HCT116 (cell line): ENCODE results near the gene DRD4. TPM values are rescaled to one million over a fixed set of nuclear protein-coding genes. Genes with fewer than 3 reads are reported as not detected.
"Not testable (repeated sequence)": the region's sequence is repeated elsewhere in the genome, so short reads cannot be mapped to it uniquely, and the experiment has no call there.

ENCODE experiments used
- ATAC-seq: fragments of 200-7000 bp; cut with Tn5 transposase; 2 replicates; pipeline ENCODE4 v1.9.1; 2020; ENCODE audit warnings: mild to moderate bottlenecking, moderate library complexity
- BruUV-seq: library from RNA; stranded (reverse); fragments of 400-500 nt; replicated peaks from 2 replicates; lab custom pipeline; 2021; lab: Mats Ljungman, UMichigan
- CTCF ChIA-PET: fragments of 300-600 bp; sonication (Branson Sonifier 250); formaldehyde crosslinking; loops from one replicate; lab custom pipeline; 2021; ENCODE audit warnings: antibody characterized with exemption; lab: Charles Lee
- POLR2A ChIA-PET: fragments of 300-600, 350-600 bp; sonication (Branson Sonifier 250); formaldehyde crosslinking; loops from one replicate; lab custom pipeline; 2021; ENCODE audit warnings: antibody characterized with exemption; lab: Charles Lee
- RAD21 ChIA-PET, 2 experiments: fragments of 300-600 bp; sonication (Branson Sonifier 250); formaldehyde crosslinking; loops; one replicate each; lab custom pipeline; 2023; ENCODE audit warnings: low total read pairs in 2 of 2; ENCODE audit not compliant: uncharacterized antibody in 2 of 2, unreplicated experiment in 2 of 2, low non-redundant PET in 1 of 2; lab: Charles Lee
- DNase-seq: peaks from one replicate; pipeline ENCODE4 v3.0.0-alpha.2; 2010; ENCODE audit warnings: low read depth, low spot score
- H2AFZ ChIP-seq: fragments of 200-600 bp; shearing (Covaris generic), sonication (generic); 2 replicates; pipeline ENCODE4 v1.6.1; 2017; ENCODE audit warnings: low read depth, mixed run types, mixed read lengths, antibody characterized with exemption, low read length; ENCODE audit not compliant: poor library complexity, severe bottlenecking
- H3K27ac ChIP-seq: 2 replicates; pipeline ENCODE4 v1.5.1; 2012; ENCODE audit warnings: low read depth, low read length
- H3K27me3 ChIP-seq: fragments of 200-600 bp; sonication (generic); 2 replicates; pipeline ENCODE4 v1.6.1; 2016; ENCODE audit warnings: mixed run types, low read length, mixed read lengths; ENCODE audit not compliant: insufficient read depth
- H3K36me3 ChIP-seq, 2 experiments: fragments of 200-500 bp in 1 of 2; fragments of 200-600 bp in 1 of 2; sonication (Bioruptor generic) in 1 of 2; sonication (generic) in 1 of 2; 2 replicates each; pipeline versions ENCODE4 v1.5.1 to v1.6.1; 2014 to 2016; ENCODE audit warnings: low read length in 2 of 2, inconsistent platforms in 1 of 2, mixed read lengths in 1 of 2, mixed run types in 1 of 2; ENCODE audit not compliant: insufficient read depth in 2 of 2, control insufficient read depth in 1 of 2
- H3K4me1 ChIP-seq, 2 experiments: fragments of 200-600 bp in 1 of 2; sonication (generic) in 1 of 2; 2 replicates each; pipeline versions ENCODE4 v1.5.1 to v1.6.1; 2012 to 2017; ENCODE audit warnings: low read length in 2 of 2, inconsistent platforms in 1 of 2, mild to moderate bottlenecking in 1 of 2, mixed read lengths in 1 of 2, mixed run types in 1 of 2, moderate library complexity in 1 of 2; ENCODE audit not compliant: insufficient read depth in 2 of 2, control insufficient read depth in 1 of 2
- H3K4me2 ChIP-seq: fragments of 200-600 bp; sonication (generic); 2 replicates; pipeline ENCODE4 v1.6.1; 2017; ENCODE audit warnings: mixed run types, low read length, mixed read lengths
- H3K4me3 ChIP-seq, 2 experiments: fragments of 200-600 bp in 1 of 2; sonication (generic) in 1 of 2; replicated peaks in 1 of 2; 2 replicates each; pipeline ENCODE4 v1.5.1; 2011 to 2016; ENCODE audit warnings: low read length in 2 of 2, control low read depth in 1 of 2, low read depth in 1 of 2, mild to moderate bottlenecking in 1 of 2, mixed read lengths in 1 of 2, mixed run types in 1 of 2
- H3K79me2 ChIP-seq: fragments of 200-600 bp; sonication (generic); 2 replicates; pipeline ENCODE4 v1.6.1; 2017; ENCODE audit warnings: mild to moderate bottlenecking, mixed run types, low read length, moderate library complexity, mixed read lengths; ENCODE audit not compliant: insufficient read depth
- H3K9ac ChIP-seq: fragments of 200-600 bp; sonication (generic); 2 replicates; pipeline ENCODE4 v1.6.1; 2016; ENCODE audit warnings: low read length, mixed read lengths
- H3K9me2 ChIP-seq: fragments of 200-600 bp; sonication (generic), shearing (Covaris generic); 2 replicates; pipeline ENCODE4 v1.6.1; 2017; ENCODE audit warnings: mixed run types, mild to moderate bottlenecking, moderate library complexity; ENCODE audit not compliant: insufficient read depth
- H3K9me3 ChIP-seq, 2 experiments: fragments of 200-500 bp in 1 of 2; fragments of 200-600 bp in 1 of 2; sonication (Bioruptor generic) in 1 of 2; sonication (generic) in 1 of 2; 2 replicates each; pipeline ENCODE4 v1.6.1; 2014 to 2017; ENCODE audit warnings: low read length in 2 of 2, mixed read lengths in 2 of 2, inconsistent platforms in 1 of 2, low read depth in 1 of 2, mild to moderate bottlenecking in 1 of 2, mixed run types in 1 of 2, moderate library complexity in 1 of 2; ENCODE audit not compliant: control insufficient read depth in 1 of 2, insufficient read depth in 1 of 2
- H4K20me1 ChIP-seq: fragments of 200-600 bp; sonication (generic), shearing (Covaris generic); 2 replicates; pipeline ENCODE4 v1.6.1; 2017; ENCODE audit warnings: mixed run types, mild to moderate bottlenecking, moderate library complexity; ENCODE audit not compliant: insufficient read depth
- CEBPB ChIP-seq: IDR thresholded peaks from 2 replicates; pipeline ENCODE4 v1.6.1; 2012; ENCODE audit warnings: low read depth
- EZH2phosphoT487 ChIP-seq: fragments of 200-600 bp; IDR thresholded peaks from 2 replicates; pipeline ENCODE4 v1.6.1; 2018; ENCODE audit warnings: antibody characterized with exemption, borderline replicate concordance
- FOSL1 ChIP-seq: IDR thresholded peaks from 2 replicates; pipeline ENCODE4 v1.6.1; 2012; ENCODE audit warnings: low read depth
- POLR2A ChIP-seq: IDR thresholded peaks from 2 replicates; pipeline ENCODE4 v1.7.0; 2011; ENCODE audit warnings: borderline replicate concordance; ENCODE audit not compliant: insufficient read depth, insufficient read length; ENCODE audit errors: extremely low read depth
- RAD21 ChIP-seq: IDR thresholded peaks from 2 replicates; pipeline ENCODE4 v1.6.1; 2012; ENCODE audit warnings: low read depth, mild to moderate bottlenecking
- TCF7L2 ChIP-seq: IDR thresholded peaks from 2 replicates; pipeline ENCODE4 v1.7.0; 2011; ENCODE audit warnings: borderline replicate concordance, inconsistent platforms; ENCODE audit not compliant: insufficient read depth, insufficient read length; ENCODE audit errors: extremely low read depth
- intact Hi-C: fragments of 100-400 bp; cut with micrococcal nuclease; formaldehyde crosslinking; loops from 2 replicates; pipeline ENCODE4 v1.10.0; 2022
- total RNA-seq: library from RNA; stranded (reverse); gene quantifications from one replicate; pipeline ENCODE4 v1.2.1, GENCODE V29; 2021; ENCODE audit not compliant: unreplicated experiment
- TF ChIP-seq, protein P1 (sequence below), 3 experiments: fragments of 200-600 bp in 1 of 3; sonication (generic) in 1 of 3; IDR thresholded peaks in 2 of 3; conservative IDR thresholded peaks in 1 of 3; 2 replicates each; pipeline ENCODE4 v1.5.1; 2012 to 2017; ENCODE audit warnings: low read depth in 2 of 3, low read length in 2 of 3, antibody characterized with exemption in 1 of 3, borderline replicate concordance in 1 of 3, control low read depth in 1 of 3, mild to moderate bottlenecking in 1 of 3, mixed read lengths in 1 of 3, mixed run types in 1 of 3, moderate library complexity in 1 of 3; ENCODE audit not compliant: insufficient read depth in 1 of 3

DRD4 gene
- total RNA-seq, 1 experiment from 2014 or later: 2.4 TPM

DNA sequence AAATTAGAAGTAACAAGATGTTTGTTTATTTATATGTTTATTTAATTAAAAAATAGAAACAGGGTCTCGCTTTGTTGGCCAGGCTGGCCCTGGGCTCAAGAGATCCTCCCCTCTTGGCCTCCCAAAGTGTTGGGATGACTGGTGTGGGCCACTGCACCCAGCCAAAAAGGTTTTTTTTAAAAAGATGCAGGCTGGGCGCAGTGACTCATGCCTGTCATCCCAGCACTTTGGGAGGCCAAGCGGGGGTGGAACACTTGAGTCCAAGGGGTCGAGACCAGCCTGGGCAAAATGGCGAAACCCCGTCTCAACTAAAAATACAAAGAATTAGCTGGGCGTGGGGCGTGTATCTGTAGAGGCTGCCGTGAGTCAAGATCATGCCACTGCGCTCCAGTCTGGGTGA, 13.4 kb downstream of the DRD4 start (continued):
- TF ChIP-seq, protein P1, sequence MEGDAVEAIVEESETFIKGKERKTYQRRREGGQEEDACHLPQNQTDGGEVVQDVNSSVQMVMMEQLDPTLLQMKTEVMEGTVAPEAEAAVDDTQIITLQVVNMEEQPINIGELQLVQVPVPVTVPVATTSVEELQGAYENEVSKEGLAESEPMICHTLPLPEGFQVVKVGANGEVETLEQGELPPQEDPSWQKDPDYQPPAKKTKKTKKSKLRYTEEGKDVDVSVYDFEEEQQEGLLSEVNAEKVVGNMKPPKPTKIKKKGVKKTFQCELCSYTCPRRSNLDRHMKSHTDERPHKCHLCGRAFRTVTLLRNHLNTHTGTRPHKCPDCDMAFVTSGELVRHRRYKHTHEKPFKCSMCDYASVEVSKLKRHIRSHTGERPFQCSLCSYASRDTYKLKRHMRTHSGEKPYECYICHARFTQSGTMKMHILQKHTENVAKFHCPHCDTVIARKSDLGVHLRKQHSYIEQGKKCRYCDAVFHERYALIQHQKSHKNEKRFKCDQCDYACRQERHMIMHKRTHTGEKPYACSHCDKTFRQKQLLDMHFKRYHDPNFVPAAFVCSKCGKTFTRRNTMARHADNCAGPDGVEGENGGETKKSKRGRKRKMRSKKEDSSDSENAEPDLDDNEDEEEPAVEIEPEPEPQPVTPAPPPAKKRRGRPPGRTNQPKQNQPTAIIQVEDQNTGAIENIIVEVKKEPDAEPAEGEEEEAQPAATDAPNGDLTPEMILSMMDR (IDR thresholded peaks at IDR 0.05 in 2 of 3, conservative IDR thresholded peaks at IDR 0.05 in 1 of 3; ENCODE audit: borderline replicate concordance in 1 of 3, insufficient read depth in 1 of 3, low read depth in 2 of 3, low read length in 2 of 3): no peak
- TF ChIP-seq TCF7L2 (no peak), POLR2A (no peak), CEBPB (no peak), FOSL1 (no peak), RAD21 (no peak), EZH2phosphoT487 (no peak)

DNA sequence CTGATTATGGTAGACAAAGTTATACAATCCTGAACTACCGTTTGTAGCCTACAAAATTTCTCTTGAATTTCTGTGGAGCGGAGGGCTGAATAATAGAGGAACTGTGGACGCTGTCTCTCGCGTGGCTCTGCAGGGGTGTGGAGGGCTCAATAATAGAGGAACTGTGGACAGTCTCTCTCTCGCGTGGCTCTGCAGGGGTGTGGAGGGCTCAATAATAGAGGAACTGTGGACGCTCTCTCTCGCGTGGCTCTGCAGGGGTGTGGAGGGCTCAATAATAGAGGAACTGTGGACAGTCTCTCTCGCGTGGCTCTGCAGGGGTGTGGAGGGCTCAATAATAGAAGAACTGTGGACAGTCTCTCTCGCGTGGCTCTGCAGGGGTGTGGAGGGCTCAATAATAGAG, 16.1 kb downstream of the DRD4 start:
- H3K36me3 ChIP-seq, RAD21 ChIA-PET, H3K4me2 ChIP-seq, H3K9me3 ChIP-seq, POLR2A ChIA-PET, H3K27ac ChIP-seq, intact Hi-C loops, H3K4me1 ChIP-seq, H3K79me2 ChIP-seq, H3K9ac ChIP-seq, H2AFZ ChIP-seq, H3K4me3 ChIP-seq, ATAC-seq, H3K9me2 ChIP-seq, BruUV-seq, H3K27me3 ChIP-seq, CTCF ChIA-PET, H4K20me1 ChIP-seq, DNase-seq: not testable (repeated sequence)
